NCI-H510A (cell line): ENCODE measurements around the gene RWDD3.

Experiments used
- DNase-seq: peaks from one replicate; lab custom pipeline; 2025; lab: John Stamatoyannopoulos, UW

The RWDD3 gene, protein sequence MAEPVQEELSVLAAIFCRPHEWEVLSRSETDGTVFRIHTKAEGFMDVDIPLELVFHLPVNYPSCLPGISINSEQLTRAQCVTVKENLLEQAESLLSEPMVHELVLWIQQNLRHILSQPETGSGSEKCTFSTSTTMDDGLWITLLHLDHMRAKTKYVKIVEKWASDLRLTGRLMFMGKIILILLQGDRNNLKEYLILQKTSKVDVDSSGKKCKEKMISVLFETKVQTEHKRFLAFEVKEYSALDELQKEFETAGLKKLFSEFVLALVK

DNA sequence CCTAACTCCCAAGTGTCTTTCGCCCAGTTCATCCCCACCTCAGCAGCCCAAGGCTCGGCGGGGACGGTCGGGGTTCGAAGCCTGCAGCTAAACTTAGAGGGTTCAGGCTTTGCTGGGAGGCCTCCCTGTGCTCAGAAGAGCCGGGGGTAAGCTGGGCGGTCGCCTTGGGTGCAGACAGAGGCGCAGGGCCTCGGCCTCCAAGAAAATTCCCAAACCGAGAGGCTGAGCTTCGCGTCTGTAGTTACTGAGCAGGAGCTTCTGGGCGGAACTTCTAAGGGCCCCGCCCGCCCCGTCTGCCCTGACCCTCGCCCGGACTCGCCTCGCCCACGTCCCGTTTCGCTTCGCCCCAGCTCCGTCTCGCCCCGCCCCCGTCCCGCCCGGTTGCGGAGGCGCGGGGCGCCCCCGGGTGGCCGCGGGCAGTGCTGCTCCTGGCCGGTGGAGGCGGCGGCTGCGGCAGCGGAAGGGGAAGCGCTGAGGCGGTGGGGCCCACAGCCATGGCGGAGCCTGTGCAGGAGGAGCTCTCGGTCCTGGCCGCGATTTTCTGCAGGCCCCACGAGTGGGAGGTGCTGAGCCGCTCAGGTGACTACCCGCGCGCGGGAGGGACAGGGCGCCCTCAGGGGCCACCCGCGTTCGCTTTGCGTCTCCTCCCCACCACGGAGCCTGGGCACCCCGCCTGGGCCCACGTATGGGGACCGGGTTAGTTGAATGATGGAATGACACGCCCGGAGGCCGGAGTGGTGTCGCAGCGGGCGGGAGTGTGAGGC lies at the start of gene RWDD3:
Gene RWDD3 (plus strand): TSS at position 474 of the 764 bp plus-strand sequence. CDS start 21 bp downstream, at position 495.
- DNase-seq, result peak; percentile 79

DNA sequence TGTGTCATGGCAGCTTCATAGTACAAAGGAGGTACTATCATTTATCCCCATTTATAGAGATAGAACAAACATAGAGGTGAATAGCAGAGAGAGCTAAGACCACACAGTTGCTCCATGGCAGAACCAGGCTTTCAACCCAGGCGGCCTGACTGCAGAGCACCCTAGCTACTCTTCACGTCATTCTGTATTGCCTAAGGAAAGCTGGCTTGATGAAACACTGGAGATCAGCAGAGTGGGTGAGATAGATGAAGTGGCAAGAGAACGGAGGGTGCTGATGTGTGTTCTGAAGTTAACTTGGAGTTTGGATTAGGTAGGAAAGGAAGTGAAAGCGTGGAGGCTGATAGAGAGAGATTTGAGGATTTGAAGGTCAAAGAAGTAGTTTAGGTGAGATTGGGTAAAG lies 47.9 kb upstream of the RWDD3 start:
- no peak for DNase-seq

DNA sequence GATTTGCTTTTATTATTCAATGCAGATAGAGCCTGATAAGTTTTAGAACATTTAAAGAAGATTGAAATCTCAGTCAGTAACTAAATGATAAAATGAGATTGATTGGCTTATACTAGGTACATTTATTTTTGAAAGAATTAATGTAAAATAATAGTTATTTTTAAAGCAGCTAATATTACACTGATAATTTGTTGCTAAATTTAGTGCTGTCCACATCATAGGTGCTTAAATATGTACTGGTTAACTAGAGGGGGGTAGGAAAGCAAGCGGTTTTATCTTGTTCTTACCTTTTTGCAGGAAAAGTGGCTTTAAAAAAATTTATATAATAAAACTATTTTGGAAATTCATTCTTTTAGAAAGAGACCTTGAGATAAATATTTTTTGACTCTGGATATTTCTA lies 40.4 kb upstream of the RWDD3 start:
- DNase-seq, result no peak

DNA sequence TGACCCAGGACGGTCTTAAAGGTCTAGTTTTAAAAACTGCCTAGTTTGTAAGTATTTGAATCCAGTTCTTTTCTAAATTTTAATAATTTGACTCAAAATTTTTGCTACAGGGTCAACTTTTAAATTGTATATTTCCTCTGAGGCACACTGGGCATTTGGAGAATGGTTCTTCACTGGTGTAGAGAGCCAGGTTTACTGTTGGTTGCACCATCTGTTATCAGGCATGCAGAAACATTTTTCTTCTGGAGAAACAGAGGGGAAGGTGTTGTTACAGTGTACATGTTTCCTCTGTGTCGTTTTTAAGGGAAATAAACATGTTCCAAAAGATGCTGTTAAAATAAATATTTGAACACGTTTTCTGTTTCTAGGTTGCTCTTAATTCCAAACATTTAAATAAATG lies 39.0 kb upstream of the RWDD3 start:
- no peak for DNase-seq

DNA sequence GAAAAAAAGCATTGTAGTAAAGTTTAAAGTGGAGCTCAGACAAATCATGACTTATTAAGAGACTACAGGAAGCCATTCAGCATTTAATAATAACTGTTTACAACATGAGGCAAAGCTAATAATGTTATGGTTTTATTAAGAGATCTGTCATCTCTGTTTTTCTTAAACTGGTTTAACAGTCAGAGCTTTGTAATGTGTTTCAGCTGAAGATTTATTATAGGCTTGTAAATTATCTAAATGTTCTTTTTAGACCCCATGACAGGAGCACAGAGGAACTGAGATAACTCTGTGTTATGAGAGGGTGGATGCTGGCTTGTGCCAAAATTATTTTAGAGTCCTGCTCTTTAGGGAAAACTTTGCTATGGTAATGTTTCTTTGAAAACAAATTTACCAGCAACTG lies 38.0 kb upstream of the RWDD3 start:
- DNase-seq, result no peak

DNA sequence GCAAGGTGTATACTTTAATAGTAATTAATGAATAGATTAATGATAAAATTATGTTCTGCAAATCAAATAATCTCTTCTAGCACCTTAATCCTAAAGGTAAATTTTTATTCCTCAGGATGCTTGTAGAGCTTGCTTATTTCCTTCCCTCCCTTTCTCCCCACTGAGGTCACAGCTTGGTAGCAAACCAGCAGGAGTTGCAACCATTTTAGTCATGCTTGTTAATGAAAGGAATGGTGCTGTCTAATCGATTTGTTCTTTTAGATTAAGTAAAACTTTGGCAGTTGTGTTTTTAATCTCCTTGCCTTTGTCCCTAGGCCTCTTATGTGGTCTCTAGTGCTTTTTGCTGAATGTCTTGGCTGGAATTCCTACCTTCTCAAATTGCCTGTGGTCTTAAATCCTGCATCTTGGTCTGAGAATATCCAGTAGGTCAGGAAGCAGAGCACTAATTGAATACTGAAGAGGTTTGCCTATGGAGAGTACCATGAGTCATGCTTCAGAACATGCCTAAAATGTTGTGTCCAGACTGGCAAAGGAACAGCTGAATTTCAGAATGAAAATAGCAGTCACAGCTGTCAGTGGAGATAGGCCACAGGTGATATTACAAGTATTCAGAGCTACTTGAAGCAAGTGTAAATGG lies 36.3 kb upstream of the RWDD3 start:
- DNase-seq, result no peak

DNA sequence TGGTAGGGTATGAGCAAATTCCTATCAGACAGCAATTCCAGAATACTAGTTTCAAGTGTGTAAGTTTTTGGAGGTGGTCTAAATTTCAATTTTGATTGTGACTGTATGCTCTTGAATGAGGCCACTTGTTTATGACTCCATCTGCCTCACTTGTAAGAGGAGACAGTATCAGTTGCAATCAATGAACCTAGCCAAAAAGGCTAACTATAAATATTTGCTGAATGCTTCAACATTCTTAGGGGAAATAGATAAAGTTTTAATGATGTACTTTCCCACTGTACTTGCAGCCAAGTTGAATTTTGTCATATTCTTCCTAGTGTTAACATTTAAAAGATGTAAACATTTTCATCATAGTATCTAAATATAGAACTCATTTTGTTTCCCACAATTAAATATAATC lies 32.1 kb upstream of the RWDD3 start:
- DNase-seq, result no peak

DNA sequence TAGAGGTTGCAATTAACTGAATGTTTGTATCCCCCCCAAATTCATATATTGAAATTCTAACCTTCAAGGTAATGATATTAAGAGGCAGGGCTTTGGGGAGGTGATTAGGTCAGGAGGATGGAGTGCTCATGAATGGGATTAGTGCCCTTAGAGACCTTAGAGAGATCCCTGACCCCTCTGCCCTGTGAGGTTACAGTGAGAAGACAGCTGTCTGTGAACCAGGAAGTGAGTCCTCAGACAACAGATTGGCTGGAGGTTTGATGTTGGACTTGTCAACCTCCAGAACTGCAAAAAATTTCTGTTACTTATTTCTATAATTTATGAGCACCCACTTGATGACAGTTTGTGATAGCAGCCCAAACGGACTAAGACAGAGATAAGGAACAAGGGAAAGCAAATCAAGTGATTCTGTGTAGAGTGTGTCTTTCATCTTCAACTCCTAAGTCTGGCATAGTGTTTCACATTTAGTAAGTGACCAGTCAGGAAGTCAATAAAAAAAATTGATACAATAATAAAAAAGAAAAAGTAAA lies 30.0 kb upstream of the RWDD3 start:
- no peak for DNase-seq

DNA sequence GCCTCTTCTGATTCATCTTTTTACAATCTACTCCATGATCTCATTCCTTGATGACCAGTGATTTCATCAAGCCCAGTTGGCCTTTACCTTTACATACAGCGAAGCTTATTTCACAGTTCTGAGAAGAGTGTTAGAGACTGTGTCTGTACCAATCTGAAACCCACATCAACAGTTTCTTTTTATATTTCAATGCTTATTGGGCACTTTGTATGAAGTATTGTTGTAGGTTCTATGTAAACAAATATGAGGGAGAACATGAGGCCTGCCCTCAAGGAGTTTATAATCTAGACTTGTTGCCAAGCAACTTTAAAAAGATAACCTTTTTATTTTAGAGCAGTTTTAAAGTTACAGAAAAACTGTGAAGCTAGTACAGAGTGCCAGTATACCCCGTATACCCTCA lies 27.5 kb upstream of the RWDD3 start:
- DNase-seq, result no peak

DNA sequence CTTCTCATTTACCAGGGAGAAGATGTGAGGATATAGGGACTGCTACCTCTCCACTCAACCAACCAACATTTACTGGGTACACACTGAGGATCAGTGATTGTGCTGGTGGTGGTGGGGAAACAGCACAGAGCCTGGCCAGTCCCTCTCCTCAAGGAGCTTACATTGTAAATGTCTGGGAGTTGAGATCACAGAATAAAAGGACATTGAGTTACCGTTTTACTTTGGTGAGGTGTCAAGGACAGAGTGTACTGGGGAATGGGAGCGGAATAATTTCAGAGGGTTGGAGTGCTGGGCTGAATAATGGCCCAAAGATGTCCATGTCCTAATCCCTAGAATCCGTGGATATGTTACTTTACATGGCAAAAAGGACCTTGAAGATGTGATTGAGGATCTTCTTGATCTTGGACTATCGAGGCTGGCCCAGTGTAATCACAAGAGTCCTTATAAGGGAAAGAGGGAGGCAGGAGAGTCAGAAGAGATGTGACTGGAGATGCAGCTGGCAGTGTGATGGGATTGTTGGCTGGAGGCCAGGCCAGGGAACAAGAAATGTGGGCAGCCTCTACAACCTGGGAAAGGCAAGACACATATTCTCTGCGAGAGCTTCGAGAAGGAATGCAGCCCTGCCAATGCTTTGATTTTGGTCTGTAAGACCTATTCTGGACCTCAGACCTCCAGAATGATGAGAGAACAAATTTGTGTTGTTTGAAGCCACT lies 26.6 kb upstream of the RWDD3 start:
- no peak for DNase-seq

DNA sequence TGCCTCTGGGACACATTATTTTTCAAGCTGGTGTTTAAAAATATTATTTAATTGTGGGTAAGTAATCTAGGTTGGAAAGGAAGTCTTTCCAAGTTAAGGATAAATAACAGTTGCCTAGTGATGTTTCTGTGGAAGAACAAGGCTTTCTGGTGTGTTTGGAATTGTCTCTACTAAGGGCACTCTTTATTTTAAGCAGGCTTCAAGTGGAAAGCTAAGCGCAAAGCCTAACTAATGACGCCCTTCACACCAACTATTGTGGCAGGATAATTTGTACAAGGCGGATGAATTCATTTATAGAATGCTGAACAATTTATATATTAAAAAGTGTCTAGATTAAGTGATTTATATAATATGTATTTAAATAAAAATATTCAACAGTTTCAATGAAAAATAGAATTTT lies 25.1 kb upstream of the RWDD3 start:
- DNase-seq, result no peak

DNA sequence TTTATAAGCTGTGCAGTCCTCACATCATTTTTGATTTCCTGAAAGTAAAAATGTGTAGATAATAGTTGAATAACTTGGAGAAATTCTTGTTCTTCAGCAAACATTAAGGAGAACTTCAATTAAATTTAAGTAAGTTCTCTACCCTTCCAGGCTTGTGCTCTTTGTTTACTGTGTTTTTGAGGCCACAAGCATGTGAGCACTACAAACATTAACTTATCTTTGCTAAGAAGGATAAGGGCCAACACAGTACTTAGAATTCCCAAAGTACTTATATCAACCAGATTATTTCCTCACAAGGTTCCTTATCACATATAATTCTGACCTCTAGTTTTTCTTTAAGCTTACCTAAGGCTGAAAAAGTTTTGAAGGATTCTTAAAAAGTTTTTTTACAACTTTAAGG lies 24.7 kb upstream of the RWDD3 start:
- no peak for DNase-seq

DNA sequence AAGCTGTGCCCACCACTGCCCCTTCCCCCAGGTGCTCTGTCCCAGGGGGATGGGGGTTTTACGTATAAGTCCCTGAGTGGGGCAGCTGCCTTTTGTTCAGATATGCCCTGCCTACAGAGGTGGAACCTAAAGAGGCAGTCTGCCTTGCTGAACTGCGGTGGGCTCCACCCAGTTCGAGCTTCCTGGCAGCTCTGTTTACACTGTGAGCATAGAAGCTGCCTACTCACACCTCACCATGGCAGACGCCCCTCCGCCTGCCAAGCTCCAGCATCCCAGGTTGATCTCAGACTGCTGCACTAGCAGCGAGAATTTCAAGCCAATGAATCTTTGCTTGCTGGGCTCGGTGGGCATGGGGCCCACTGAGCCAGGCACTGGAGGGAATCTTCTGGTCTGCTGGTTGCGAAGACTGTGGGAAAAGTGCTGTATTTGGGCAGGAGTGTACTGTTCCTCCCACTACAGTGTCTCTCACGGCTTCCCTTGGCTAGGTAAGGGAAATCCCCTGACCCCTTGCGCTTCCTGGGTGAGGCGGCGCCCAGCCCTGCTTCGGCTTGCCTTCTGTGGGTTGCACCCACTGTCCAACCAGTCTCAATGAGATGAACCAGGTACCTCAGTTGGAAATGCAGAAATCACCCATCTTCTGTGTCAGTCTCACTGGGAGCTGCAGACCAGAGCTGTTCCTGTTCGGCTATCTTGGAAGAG lies 17.6 kb upstream of the RWDD3 start:
- DNase-seq, result no peak

DNA sequence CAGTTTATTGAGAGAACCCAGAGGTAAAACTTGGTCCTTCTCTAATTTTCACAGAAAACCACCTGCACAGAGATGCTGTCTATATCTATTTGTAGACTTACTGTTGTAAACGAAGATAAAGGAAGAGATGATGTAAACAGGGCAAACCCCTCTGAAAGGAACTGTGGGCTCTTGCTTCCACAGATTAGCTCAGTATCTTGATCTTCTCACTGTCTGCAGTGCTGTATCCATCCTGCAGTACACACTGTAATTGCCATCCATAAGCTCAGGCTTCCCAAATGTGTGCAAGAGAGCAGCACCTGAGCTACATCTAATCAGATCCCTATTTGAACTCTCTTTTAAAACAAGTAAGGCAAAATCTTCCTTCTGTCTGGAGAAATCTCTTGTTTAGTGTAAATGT lies 16.6 kb upstream of the RWDD3 start:
- no peak for DNase-seq

DNA sequence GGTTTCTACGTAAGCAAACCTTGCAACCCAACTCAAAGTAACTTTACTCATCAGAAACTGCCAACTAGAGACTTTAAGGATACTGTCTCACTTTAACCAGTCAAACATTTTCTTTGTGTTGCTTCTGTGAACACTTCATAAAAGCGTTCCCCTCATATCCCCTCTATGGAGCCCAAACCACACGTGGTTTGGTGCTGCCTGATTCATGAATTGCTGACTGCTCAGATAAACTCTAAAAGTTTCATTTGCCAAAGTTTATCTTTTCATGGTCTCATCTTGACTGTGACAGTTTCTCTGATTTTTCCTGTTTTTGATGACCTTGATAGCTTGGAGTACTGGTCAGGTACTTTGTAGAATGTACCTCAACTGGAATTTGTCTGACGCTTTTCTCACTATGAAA lies 14.6 kb upstream of the RWDD3 start:
- no peak for DNase-seq

DNA sequence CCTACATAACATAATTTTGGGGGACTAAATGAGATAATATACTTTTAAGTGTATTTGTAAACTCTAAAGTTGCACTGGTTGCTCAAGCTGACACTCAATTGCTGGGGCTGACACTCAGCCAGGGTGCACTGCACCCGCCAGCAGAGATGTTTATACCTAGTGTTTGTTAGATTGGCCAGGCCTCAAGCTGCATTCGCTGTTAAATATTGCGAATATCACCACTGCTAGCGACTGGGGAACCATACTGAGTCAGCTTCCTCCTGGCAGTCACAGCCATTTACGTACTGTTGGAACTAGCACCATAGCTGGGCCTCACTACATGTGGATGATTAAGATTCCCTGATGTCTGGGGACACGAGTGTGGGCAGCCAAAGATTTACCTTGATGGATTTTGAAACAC lies 12.7 kb upstream of the RWDD3 start:
- no peak for DNase-seq

DNA sequence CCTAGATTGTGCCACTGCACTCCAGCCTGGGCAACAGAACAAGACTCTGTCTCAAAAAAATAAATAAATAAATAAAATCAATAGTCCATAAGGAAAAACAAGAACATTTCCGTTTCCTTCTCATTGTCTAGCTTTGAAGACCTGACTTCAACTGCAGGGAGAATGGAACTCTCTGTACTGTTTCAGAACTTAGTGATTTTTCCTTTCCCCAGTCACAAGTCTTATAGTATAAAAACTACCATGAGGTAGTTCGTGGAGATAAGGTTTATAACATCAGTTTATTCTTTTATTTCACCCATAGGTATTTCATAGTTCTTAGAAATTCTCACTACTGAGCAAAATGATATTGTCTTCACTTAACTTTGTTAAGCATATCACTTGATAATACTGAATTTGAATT lies 11.4 kb upstream of the RWDD3 start:
- no peak for DNase-seq

DNA sequence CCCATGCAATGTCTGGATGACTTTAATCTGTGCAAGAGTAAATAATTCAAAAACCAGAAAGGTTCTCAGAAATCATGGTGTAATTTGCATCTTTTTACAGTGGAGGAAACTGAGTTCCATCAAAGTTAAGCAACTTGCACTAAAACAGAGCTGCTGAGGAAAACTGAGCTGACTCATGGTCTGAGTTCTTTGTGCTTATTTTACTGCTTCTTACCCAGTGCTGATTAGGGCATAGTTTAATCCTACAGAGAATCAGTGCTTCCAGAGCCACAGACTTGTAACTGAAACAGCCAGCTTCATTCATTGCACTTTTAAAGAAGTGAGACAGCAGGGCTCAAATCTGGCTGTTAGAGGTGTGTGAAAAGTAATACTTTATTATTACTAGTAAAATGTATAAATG lies 10.9 kb upstream of the RWDD3 start:
- DNase-seq, result no peak

DNA sequence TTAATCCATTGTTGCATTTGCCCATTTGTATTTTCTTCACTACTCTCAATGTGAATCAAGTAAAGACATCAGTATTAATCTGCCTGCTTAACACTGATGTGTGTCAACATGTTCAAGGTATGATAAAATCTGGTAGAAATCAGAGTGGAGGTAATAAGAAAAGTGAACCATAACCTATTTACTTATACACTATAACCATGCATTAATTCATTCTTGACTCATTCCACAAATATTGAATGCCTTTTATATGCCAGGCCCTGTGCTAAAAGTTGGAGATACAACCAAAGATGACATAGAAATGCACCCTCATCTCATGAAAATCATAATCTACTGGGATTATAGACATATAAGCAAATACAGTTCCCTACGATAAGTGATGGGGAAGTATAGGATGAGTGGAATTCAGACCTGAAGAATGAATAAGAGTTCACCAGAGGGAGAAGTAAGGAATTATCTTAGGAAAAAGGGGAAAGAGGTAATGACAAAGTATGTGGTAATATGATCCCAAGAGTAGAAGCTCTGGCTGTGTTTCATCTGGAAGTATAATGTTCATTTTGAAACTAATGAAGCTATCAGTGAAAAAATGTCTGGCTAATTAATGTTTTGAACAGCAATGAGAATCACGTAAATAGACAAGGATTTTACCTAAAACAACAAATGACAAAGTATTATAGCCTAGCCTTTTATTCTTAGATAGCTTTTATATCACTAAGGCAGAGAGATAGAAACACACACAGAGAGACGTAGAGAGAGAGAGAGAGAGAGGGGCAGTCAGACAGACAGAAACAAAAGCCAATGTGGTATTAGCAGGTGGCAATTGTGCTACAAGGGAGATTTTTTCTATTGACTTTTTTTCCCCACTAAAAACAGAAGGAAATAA lies 7.0 kb upstream of the RWDD3 start:
- no peak for DNase-seq

DNA sequence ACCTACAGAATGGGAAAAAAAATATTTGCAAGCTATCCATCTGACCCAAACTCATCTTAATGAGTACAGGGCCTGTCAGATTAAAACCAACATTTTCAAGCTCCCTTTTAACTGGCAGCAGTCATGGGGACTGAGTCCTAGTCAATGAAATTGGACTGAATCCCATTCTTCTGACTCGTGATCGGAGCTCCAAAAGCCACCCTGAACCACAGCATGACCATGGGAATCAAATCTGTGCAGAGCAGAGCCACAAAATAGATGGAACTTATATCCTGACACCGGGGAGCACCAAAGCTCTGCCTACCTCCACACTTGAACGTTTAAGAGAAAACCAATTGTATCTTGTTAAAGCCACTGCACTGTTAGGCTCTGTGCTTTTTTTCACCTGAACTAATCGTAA lies 5.0 kb upstream of the RWDD3 start:
- no peak for DNase-seq

DNA sequence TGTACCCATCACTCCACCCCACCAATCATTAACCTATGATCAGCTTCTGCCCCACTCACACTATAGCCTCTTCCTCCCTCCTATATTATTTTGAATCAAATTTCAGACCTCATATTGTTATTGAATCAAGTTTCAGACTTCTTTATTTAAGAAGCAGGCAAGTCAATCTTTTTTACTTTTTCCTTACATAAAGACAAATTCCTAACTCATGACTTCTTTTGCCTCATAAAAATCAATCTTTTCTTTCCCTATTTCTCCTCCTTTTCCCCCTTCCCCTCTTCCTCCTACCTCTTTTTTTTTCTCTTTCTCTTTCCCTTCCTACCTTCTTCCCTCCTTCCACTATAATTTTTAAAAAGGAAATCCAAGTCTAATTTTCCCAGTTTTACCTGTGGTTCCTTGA lies 4.3 kb upstream of the RWDD3 start:
- DNase-seq, result no peak
